ENCODE results near the gene TULP4. TPM values are rescaled to one million over a fixed set of nuclear protein-coding genes. Genes with fewer than 3 reads are reported as not detected.
A peak's percentile ranks its signal among the peaks of the same experiment; 100 is the strongest.

The TULP4 gene
- total and polyA plus RNA-seq, 2 experiments from 2014 or later, result 20.0 to 118 TPM

DNA sequence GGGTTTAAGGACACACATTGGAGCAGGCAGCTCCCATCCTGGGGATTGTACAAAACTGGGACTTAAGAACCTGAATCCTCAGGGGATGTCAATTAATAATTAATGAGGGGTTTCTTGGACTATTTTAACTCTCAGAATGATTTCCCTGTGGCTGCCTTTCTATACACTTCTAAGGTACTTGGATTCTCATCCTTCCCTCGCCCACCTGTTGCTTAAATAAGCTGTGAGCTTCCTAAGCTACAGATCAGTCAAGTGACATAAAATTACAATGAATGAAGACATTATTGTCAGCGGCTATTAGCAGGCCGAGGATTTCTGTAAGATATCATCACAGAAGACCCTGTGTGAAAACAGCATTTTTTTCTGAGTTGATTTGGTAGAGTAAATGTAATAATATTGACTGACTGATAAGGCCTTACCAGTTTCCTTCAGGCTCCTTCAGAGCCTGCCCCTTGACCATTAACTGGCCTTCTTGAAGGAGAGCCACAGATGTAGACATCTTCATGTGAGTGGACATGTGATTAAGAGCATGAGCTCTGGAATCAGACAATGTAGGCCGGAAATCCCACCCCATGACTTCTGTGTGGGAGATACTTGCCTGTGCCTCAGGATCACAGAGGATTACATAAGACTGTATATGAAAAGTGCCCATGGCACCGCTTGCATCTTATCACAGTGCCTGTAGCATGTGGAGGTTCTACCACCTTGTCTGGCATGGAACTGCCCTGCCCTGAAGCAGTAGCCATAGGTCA lies 101.7 kb downstream of the TULP4 start:
- H3K4me1 ChIP-seq (ENCODE audit: low read depth), result no peaks in the 10 kb centered on the region
- no peak for TF ChIP-seq CTCF (IDR thresholded peaks at IDR 0.05; ENCODE audit: low read depth, low read length)
- no peaks in the 10 kb centered on the region for H3K27me3 ChIP-seq
- H3K27ac ChIP-seq, result no peak overlapping the region
- H3K4me3 ChIP-seq, result no peak overlapping the region
- DNase-seq (ENCODE audit: low read depth in 1 of 2, low spot score in 1 of 2), result no peak
- no peaks in the 10 kb centered on the region for H3K9me3 ChIP-seq (ENCODE audit: low read depth)
- H3K36me3 ChIP-seq, result peaks cover 3% of the 10 kb centered on the region

DNA sequence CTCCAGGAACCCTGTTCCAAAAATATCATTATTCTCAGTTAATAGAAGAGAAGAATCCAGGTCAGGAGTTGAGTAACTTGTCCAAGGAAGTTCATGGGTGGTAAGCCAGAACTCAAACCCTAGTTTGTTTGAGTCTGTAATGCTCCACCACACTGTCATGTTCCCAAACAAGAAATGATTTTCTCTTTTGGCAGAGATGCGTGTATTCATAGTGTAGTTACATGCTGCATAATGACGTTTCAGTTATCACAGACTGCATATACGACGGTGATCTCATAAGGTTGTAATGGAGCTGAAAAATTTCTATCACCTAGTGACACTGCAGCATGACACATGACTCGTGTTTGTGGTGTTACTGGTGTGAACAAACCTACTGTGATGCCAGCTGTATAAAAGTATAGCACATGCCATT lies 102.6 kb downstream of the TULP4 start:
- peak in 1 of 2 donors; percentile 82 for DNase-seq (ENCODE audit: low read depth in 1 of 2, low spot score in 1 of 2)
- H3K27ac ChIP-seq, result no peak overlapping the region
- peaks cover 3% of the 10 kb centered on the region for H3K36me3 ChIP-seq
- H3K27me3 ChIP-seq, result no peaks in the 10 kb centered on the region
- no peak for TF ChIP-seq CTCF (IDR thresholded peaks at IDR 0.05; ENCODE audit: low read depth, low read length)
- H3K4me3 ChIP-seq, result no peak overlapping the region
- H3K4me1 ChIP-seq (ENCODE audit: low read depth), result no peaks in the 10 kb centered on the region
- H3K9me3 ChIP-seq (ENCODE audit: low read depth), result no peaks in the 10 kb centered on the region

DNA sequence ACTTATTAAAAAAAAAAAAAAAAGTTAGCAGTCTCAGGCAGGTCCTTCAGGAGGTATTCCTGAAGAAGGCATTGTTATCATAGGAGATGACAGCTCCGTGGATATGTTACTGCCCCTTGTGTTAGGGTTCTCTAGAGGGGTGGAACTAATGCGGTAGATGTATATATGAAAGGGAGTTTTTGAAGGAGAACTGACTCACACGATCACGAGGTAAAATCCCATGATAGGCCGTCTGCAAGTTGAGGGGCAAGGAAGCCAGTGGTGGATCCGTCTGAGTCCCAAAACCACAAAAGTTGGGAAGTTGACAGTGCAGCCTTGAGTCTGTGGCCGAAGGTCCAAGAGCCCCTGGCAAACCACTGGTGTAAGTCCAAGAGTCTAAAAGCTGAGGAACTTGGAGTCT lies 103.4 kb downstream of the TULP4 start:
- no peak for TF ChIP-seq CTCF (IDR thresholded peaks at IDR 0.05; ENCODE audit: low read depth, low read length)
- Histone ChIP-seq H3K4me1 (ENCODE audit: low read depth) (no peaks in the 10 kb centered on the region), H3K27me3 (no peaks in the 10 kb centered on the region), H3K27ac (no peak overlapping the region), H3K4me3 (no peak overlapping the region), H3K9me3 (ENCODE audit: low read depth) (no peaks in the 10 kb centered on the region), H3K36me3 (peaks cover 3% of the 10 kb centered on the region)
- peak in 1 of 2 donors; percentile 49 for DNase-seq (ENCODE audit: low read depth in 1 of 2, low spot score in 1 of 2)

DNA sequence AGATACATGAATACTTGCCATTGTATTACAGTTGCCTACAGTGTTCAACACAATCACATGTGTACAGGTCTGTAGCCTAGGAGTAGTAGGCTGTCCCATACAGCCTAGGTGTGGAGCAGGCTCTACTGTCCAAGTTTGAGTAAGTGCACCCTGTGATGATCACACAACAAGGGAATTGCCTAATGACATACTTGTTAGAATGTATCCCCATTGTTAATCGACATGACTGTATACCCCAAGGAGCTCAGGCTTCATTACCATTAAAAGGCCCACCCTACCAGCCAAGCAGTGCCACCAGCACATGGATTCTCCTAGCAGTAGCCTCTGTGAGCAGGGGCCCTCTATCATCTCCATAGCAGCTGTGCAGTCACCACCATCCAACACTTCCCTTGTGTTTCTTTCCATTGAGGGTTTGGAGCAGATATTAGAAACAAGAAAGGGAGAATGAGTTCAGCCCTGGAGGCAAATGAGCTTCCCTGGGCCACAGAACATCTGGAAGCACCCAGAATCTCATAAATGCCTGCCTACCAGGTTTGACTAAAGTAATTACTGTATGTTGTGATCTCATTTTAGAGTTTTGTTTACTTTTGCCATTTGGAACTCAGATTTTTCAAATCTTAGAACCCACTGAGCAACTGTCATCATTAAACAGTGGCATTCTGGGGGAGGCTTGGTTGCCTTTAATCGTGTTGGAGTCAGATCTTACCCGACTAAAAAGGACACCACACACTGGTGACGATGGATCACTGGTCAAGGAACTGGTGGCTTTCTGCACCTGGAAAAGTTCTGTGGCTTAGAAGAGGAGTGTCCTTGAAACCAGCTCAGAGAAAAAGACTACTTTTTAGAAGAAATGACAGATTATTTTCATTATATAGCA lies 104.9 kb downstream of the TULP4 start:
- H3K9me3 ChIP-seq (ENCODE audit: low read depth), result no peaks in the 10 kb centered on the region
- no peak for DNase-seq (ENCODE audit: low read depth in 1 of 2, low spot score in 1 of 2)
- H3K36me3 ChIP-seq, result peaks cover 3% of the 10 kb centered on the region
- H3K4me3 ChIP-seq, result no peak overlapping the region
- no peak overlapping the region for H3K27ac ChIP-seq
- no peaks in the 10 kb centered on the region for H3K27me3 ChIP-seq
- no peaks in the 10 kb centered on the region for H3K4me1 ChIP-seq (ENCODE audit: low read depth)
- TF ChIP-seq CTCF (IDR thresholded peaks at IDR 0.05; ENCODE audit: low read depth, low read length), result no peak

DNA sequence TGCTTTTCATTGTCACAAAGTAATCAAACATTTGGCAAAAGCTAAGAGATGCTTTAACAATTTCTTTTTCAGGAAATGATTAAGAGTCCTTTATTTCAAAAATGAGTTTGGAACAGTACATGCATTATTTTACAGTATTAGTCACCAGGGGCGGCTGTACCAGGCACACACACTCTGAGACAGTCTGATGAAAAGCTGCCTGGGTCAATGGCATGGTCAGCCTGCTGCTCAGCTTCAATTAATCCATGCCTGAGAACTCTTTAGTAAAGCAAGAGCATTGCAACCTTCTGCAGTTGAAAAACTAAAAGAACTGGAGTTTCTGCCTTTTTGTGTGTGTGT lies 105.5 kb downstream of the TULP4 start:
- H3K9me3 ChIP-seq (ENCODE audit: low read depth), result no peaks in the 10 kb centered on the region
- TF ChIP-seq CTCF (IDR thresholded peaks at IDR 0.05; ENCODE audit: low read depth, low read length), result no peak
- H3K36me3 ChIP-seq, result peaks cover 3% of the 10 kb centered on the region
- peak in 1 of 2 donors; percentile 76 for DNase-seq (ENCODE audit: low read depth in 1 of 2, low spot score in 1 of 2)
- no peak overlapping the region for H3K4me3 ChIP-seq
- H3K27me3 ChIP-seq, result no peaks in the 10 kb centered on the region
- no peaks in the 10 kb centered on the region for H3K4me1 ChIP-seq (ENCODE audit: low read depth)
- no peak overlapping the region for H3K27ac ChIP-seq

Data from cardiac muscle cell (in vitro differentiated cells and primary cell).